T-helper 1 cell (primary cell): ENCODE measurements around the gene KATNAL2.

ENCODE experiments used
- DNase-seq, 5 donors: peaks; one replicate each; pipeline ENCODE4 v3.0.0-alpha.2; 2012 to 2020
- total RNA-seq, 4 donors: gene quantifications; one replicate each; lab custom pipeline; 2026; lab: John Stamatoyannopoulos, UW

Gene KATNAL2
- total RNA-seq: 1.1 to 1.9 (median 1.3) reads per million in 4 donors

- peak; percentile 60 to 84 (median 64) for DNase-seq
These were observed at the start of gene KATNAL2, which contains the start of gene PIAS2 for GRCh38 chr18:46917108-46917802. Gene KATNAL2 (plus strand): TSS chr18:46917602. CDS start chr18:46946873, 29,271 bp downstream. Gene PIAS2 (minus strand): TSS chr18:46917507. CDS start chr18:46917345, 162 bp downstream.

- no peak for DNase-seq
These were observed 49.1 kb upstream of the KATNAL2 start for GRCh38 chr18:46868169-46868921.

- DNase-seq: no peak
These were observed 39.9 kb upstream of the KATNAL2 start for GRCh38 chr18:46877329-46877987.

GRCh38 chr18:46883180-46883579 lies 34.2 kb upstream of the KATNAL2 start:
- no peak for DNase-seq

GRCh38 chr18:46886893-46887292 lies 30.5 kb upstream of the KATNAL2 start:
- no peak for DNase-seq

- no peak for DNase-seq
These were observed 28.4 kb upstream of the KATNAL2 start for GRCh38 chr18:46888965-46889364.

GRCh38 chr18:46891742-46892214 lies 25.6 kb upstream of the KATNAL2 start:
- DNase-seq: no peak

- no peak for DNase-seq
These were observed 24.6 kb upstream of the KATNAL2 start for GRCh38 chr18:46892842-46893241.

GRCh38 chr18:46893360-46893759 lies 24.0 kb upstream of the KATNAL2 start:
- DNase-seq: no peak

GRCh38 chr18:46894124-46894523 lies 23.3 kb upstream of the KATNAL2 start:
- no peak for DNase-seq

GRCh38 chr18:46899274-46899948 lies 18.0 kb upstream of the KATNAL2 start:
- no peak for DNase-seq

- no peak for DNase-seq
These were observed 14.0 kb upstream of the KATNAL2 start for GRCh38 chr18:46903406-46903805.

GRCh38 chr18:46909497-46909896 lies 7.9 kb upstream of the KATNAL2 start:
- DNase-seq: no peak

- DNase-seq: no peak
These were observed 6.5 kb upstream of the KATNAL2 start for GRCh38 chr18:46910856-46911255.

GRCh38 chr18:46915800-46916550 lies 1.4 kb upstream of the KATNAL2 start:
- no peak for DNase-seq

- DNase-seq: peak in 3 of 5 donors; percentile 18 to 38 (median 19)
These were observed 773 bp upstream of the KATNAL2 start for GRCh38 chr18:46916551-46917107.

GRCh38 chr18:46917803-46918600 lies 600 bp downstream of the KATNAL2 start:
- peak in 1 of 5 donors; percentile 3 for DNase-seq

- DNase-seq: no peak
These were observed 2.7 kb downstream of the KATNAL2 start for GRCh38 chr18:46920067-46920466.

GRCh38 chr18:46920653-46921052 lies 3.3 kb downstream of the KATNAL2 start:
- no peak for DNase-seq

GRCh38 chr18:46939337-46939963 lies 22.0 kb downstream of the KATNAL2 start:
- no peak for DNase-seq
